HG03432 (cell line): Measurements from ENCODE around the gene CRYBG3.
A peak's percentile ranks its signal among the peaks of the same experiment; 100 is the strongest.

ENCODE experiments used
- ATAC-seq: cut with Tn5 transposase; IDR thresholded peaks from one replicate; pipeline ENCODE4 v1.9.1; 2021; ENCODE audit warnings: mild to moderate bottlenecking, moderate library complexity; ENCODE audit not compliant: unreplicated experiment

The CRYBG3 gene

DNA sequence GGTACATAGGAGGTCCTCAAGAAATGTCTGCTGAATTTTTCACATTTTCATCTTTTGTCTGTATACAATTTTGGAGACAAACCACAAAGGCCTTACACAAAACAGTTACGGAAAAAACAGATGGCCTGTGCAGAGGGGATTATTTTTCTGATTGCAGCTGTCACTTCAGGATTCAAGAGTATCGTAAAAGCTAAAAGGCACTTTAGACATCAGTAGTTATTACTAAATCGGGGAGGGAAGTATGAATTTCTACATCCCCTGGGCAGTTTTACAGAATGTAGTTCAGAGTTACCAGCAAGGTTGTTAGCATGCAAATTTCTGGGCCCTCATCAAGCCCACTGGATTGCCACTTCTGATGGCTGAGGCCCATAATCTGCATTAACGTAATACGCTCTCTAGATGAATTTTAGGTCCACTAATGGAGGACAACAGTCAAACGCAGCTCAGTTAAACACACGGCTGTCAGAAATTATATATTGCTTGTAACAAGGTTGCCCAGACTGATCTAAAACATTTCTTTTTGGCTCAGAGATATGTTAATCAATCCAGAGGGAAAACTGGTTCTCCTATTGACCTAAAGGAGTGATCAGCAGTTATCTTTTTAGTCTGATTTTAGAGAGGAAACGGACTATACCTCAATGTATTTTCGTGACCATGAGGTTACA, 149.3 kb downstream of the CRYBG3 start:
- ATAC-seq = no peak

DNA sequence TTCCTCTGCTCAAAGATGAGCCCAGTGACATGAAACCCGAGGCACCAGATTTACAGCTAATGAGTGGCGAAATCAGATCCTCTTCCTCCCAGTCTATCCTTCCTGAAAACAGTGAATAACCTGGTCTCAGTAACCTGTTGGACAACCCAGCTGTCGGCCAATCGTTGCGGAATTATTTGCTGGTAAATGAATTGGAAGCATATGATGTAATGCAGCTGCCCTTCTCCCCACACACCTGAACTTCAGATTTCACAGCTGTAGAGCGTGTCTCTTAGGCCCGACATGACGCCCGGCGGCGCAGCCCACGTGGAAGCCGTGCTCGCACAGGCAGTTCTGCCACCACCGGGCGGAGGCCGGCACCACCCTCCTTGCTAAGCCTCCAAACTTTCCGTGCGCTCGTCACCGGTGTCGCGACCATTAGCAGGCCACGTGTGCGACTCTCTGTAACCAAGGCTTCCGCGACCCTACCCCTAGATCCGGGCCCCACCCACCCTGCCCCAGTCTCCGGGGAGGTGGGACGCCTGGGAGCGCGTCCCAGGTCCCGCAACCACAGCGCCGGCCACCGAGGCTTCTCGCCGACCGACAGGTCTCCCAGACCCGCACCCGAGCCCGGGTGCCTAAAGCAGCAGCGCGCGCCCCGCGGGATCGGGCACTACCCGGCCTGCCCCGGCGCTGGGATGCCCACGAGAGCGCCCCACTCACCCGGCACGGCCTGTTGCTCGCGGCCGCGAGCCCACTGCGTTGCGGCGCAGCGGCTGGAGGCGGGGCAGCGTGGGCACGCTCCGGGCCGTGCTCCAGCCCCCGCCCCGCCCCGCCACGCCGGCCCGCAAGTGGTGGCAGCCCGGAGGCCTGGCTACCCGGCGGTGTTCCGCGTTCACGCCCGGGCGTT, 150.1 kb downstream of the CRYBG3 start, which contains the start of gene RIOX2:
RIOX2 (minus strand) TSS at position 753 of the 889 bp plus-strand sequence. CDS start 4,838 bp downstream, outside the sequence.
- ATAC-seq = peak; percentile 92

DNA sequence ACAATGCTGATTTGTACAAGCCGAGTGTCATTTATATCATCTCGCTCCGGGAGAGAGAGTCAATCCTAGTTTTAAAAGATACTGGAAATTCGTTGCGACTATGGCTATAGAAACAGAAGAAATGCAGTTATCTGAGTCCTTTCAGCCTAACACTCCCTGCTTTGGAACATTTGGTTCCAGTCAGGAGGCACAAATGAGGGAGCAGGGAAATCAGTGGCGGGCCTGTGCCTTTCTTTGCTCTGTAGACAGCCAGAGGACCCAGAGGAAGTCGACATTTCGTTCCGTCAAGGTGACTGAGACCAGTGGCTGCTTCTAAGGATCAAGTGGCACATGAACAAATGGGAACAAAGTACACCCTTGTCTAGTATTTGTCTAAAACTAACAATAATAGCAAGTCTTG, 151.2 kb downstream of the CRYBG3 start:
- ATAC-seq = no peak

DNA sequence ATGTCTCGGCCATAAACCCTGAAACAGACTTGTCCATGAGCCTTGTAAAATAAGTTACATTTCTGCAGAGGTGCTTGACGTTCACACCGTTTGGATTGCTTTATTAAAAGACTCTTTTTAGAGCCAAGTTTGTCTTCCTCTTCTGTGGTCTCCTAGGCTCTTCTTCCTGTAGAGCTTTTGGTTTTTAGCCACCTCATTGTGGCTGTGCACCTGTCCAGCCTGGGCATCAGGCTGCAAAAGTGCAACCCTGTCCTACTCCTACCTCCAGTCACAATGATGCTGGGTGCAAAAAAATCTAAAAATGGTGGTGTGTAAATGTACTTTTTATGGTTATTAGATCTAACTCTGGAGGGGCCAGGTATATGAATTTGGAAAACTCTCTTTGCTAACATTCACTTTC, 153.2 kb downstream of the CRYBG3 start:
- ATAC-seq = no peak

DNA sequence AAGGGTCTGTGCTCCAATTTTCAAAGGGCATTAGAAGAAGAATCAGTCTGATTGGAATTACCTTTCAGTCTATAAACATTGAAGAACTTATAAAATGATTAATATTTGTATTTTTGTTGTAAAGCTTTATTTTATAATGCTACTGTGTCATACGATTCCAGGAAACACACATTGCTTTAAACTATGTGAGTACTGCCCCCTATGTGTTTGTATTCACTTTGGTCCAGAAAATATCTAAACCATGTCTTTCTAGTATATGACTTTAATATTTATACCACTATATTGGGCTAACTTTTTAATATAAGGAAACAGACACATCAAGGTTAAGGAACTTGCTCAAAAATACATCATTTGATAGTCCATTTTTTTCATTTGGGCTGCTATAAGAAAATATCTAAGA, 153.7 kb downstream of the CRYBG3 start:
- no peak for ATAC-seq

DNA sequence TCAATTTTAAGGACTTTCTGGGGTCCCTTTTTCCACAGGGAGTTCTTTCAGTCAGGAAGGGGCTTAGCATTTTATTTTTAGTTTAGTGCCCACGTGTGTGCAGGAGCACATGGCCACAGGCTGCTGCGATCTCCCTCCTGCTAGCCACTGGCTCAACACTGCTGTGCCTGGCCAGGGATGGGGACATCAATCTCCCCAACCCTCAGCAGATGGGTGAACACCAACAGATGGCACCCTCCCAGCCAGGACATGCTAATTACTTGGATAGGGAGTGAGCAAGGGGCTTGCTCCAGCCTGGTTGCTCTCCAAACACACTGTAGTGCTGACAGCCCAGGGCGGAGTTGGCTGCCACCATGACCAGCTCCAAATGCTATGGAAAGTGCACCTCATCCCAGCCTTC, 157.8 kb downstream of the CRYBG3 start:
- no peak for ATAC-seq

DNA sequence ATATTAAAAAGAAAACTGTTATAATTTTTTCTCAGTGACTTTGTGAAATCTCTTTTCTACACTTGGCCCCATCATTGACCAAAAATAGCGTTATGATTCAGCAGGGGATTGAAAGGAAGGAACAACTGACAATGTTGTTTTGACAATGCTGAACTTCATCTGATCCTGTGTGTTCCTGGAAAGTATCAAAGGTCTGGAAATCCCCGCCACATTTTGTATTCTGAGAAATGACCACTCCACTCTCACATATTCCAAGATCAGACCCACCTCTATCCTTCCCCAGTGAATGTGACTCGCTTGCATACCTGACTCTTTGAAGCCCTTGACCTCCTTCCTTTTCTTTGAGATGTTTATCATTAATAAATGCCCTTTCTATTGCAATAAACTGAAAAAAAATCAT, 160.1 kb downstream of the CRYBG3 start:
- no peak for ATAC-seq

DNA sequence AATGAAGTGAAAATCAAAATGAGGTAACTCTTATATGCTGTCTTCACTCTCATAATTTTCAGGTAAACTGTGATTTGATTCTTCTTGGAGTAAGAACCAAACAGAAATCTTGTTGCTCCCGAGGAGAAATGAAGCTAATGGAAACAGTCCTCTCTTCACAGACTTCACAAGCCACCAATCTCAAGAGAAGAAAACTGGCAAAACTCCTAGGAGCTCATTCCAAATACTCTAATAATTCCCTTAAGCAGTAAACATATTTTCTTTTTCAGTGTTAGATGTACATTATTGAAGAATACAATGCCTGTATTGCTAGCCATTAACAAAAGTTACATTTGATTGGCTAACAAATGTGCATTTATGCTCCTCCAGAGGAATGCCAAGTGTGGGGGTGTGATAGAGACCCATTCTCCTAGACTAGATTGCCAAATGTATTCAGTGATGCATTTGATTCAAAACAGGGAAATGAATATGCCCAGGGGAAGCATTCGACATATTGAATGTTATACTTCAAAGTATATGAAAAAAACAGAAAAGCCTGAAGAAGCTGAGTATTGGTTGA, 162.2 kb downstream of the CRYBG3 start:
- ATAC-seq = no peak

DNA sequence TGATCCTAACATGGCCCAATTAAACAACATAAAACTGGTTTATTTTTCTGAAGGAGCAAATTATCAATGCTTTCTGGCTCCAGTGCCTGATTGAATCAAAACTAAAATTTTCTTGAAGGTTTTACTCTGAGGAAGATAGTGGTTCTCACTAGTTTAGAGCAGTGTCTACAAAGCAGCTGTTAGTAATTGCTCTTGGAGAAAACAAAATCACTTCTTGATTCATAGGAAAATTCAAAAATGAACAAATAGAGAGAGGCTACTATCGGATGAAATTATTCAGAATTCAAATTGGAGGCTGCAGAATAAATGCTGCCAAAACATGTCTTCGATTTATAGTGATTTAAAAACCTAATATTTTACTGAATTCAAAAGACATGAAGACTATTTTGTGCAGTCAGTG, 165.5 kb downstream of the CRYBG3 start:
- ATAC-seq = no peak

DNA sequence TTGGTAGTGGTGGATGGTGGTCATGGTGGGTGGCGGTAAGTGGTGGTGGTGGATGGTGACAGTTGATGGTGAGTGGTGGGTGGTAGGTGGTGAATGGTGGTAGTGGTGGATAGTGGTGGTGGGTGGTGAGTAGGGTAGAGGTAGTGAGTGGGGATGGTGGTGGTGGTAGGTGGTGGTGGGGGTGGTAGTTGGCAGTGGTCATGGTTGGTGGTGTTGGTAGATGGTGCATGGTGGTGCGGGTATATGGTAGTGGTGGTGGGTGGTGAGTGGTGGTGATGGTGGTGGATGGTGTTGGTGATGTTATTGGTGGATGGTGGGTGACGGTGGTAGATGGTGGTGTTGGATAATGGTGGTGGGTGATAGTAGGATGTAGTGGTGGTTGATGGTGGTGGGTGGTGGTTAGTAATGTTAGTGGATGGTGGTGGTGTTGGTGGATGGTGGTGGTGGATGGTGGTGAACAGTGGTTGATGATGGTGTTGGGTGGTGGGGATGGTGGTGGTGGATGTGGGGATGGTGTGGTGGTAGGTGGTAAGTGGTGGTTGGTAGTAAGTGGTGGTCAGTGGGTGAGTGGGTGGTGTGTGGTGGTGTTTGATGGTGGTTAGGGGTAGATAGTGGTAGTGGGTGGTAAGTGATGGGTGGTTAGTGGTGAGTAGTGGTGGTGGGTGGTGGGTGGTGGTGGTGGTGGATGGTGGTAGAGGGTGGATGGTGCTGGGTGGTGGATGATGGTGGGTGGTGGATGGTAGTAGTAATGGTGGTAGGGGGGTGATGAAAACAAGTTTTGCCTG, 167.2 kb downstream of the CRYBG3 start:
- no peak for ATAC-seq

DNA sequence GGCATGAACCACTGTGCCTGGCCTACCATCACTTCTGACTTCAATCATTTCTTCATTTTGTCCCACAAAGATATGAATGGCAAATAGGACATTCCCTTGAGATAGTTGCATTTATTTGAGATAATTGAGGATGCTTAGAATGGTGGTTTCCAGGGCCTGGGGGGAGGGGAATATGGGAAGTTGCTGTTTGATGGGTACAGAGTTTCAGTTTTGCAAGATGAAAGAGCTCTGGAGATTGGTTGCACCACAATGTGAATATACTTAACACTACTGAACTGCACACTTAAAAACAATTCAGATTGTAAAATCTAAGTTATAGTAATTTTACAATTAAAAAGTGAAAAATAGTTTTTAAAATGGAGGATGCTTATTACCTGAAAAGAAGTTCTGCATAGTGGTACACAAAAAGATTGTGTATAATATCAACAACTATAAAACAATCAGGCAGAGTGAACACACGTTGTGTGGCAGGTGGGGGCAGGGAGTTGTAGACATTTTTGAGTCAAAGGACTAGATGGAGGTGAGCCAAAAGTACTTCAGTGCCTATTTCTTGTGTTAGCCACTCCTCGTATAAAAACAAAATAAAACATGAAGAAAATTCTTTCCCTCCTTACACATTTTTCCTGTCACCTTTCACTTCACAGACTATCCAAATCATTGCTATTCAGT, 168.9 kb downstream of the CRYBG3 start:
- ATAC-seq = no peak

DNA sequence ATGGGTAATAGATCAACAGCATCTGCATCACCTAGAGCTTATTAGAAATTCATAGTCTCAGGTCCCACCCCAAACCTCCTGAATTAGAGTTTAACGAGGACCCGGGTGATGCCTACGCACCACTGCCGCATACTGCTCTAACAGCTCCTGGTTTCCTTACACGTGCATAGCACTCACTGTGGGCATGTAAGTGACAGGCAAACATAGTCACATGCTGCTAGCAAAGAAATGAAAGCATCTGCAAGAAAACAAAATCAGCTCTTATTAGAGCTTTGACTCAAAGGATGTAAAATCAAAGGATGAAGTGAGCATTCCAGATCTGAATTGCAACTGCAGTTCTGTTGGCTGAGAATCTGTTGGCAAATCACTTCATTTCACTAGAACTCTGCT, 169.5 kb downstream of the CRYBG3 start:
- no peak for ATAC-seq

DNA sequence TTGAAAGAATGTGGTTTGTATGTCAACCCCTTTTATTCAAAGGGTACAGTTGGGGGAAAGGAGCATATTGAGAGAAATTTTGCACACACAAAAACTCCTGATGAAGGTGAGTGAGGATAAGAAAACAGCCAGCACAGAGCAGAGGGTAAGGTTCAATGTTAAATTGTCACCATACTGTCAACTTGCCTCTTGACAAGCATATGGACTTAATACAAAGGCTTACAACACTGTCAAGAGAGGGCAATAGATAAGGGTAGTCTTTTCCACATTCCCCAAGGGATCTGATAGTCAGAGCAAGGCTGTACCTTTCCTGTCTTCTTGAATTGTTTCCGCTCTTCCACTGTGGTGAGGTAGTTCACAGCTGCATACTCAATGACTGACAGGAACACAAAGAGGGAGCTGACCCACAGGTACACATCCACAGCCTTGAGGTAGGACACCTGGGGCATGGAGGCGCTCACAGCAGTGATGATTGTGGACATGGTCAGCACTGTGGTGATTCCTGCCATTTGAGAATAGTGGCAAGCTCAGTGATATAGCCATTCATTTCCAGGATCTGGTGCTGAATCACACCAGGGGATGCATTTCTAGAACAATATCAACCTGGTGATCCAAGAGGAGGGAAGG, 170.8 kb downstream of the CRYBG3 start:
- ATAC-seq = no peak

DNA sequence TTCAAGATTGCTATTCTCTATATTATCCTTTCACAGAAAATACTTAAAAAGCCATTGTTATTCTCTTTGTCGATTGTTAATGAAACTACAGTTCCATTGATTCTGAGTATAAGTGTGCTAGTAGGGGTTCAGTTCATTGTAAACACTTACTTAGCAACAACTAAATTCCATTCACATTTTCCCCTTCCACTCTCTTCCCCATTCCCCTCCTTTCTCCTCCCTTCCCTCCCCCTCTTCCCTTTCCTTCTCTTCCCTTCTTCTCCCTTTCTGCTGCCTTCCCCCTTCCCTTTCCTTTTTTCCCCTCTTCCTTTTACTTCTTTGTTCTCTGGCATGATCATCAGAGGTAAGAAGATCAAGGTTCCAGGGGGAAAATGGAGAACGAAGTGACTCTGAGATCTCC, 171.7 kb downstream of the CRYBG3 start:
- no peak for ATAC-seq

DNA sequence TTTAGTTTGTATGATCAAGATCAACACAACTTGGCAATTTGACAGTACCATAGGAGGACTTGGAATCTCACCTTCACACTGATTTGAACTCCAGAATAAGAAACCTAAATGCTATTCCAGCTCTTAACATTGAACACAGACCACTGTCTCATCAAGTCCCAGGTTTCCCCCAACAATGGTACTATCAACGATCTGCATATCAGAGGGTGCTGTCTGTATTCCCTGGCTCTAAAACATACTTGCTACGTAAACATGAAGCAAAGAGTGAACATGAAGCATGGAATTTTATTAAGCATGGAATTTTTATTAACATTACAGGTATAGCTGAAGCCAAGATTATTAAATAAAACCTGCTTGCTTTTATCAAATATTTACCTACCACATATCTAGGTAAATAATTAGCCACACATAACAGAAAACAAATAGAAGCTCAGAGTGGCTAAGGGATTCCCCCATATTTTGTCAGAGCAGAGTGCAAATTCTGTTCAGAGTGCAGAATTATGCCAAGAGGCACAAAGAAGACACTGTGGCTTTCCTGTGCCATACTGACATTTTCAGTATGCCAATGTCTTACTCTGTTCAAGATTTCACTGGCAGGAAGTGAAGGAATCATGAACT, 172.6 kb downstream of the CRYBG3 start:
- no peak for ATAC-seq
